Ureter (tissue), 1 donor: ENCODE measurements around the gene PCDHAC1. TPM values are rescaled to one million over a fixed set of nuclear protein-coding genes. Genes with fewer than 3 reads are reported as not detected.
"Not testable (repeated sequence)": the region's sequence is repeated elsewhere in the genome, so short reads cannot be mapped to it uniquely, and the experiment has no call there.

Experiments used
- DNase-seq: peaks from one replicate; pipeline ENCODE4 v3.0.0-alpha.2; 2020; ENCODE audit warnings: low spot score
- total RNA-seq: library from RNA; stranded (reverse); gene quantifications from one replicate; pipeline ENCODE4 v1.2.4, GENCODE V29; 2023
- donor health status: DM: yes; HTN: yes; CAD: no.

Gene PCDHAC1
- total RNA-seq = 0.47 TPM

GRCh38 chr5:140925806-140926442 is at the start of gene PCDHAC1:
PCDHAC1 (plus strand) TSS chr5:140926299; CDS start chr5:140926893, 594 bp downstream.
- DNase-seq = no peak

GRCh38 chr5:140876541-140877261 is 49.4 kb upstream of the PCDHAC1 start:
- DNase-seq = not testable (repeated sequence)

DNA sequence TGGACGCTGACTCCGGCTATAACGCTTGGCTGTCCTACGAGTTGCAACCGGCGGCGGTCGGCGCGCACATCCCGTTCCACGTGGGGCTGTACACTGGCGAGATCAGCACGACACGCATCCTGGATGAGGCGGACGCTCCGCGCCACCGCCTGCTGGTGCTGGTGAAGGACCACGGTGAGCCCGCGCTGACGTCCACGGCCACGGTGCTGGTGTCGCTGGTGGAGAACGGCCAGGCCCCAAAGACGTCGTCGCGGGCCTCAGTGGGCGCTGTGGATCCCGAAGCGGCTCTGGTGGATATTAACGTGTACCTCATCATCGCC is 48.9 kb upstream of the PCDHAC1 start:
- no peak for DNase-seq

GRCh38 chr5:140881889-140882590 is 44.1 kb upstream of the PCDHAC1 start, which contains the start of gene PCDHA13:
PCDHA13 (plus strand) TSS chr5:140882124; CDS start chr5:140882269, 145 bp downstream.
- DNase-seq = no peak

GRCh38 chr5:140882591-140882899 is 43.6 kb upstream of the PCDHAC1 start:
- no peak for DNase-seq

DNA sequence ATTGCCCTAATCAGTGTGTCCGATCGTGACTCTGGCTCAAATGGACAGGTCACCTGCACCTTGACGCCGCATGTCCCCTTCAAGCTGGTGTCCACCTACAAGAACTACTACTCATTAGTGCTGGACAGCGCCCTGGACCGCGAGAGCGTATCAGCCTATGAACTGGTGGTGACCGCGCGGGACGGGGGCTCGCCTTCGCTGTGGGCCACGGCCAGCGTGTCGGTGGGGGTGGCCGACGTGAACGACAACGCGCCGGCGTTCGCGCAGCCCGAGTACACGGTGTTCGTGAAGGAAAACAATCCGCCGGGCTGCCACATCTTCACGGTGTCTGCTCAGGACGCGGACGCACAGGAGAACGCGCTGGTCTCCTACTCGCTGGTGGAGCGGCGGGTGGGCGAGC is 42.7 kb upstream of the PCDHAC1 start:
- no peak for DNase-seq

DNA sequence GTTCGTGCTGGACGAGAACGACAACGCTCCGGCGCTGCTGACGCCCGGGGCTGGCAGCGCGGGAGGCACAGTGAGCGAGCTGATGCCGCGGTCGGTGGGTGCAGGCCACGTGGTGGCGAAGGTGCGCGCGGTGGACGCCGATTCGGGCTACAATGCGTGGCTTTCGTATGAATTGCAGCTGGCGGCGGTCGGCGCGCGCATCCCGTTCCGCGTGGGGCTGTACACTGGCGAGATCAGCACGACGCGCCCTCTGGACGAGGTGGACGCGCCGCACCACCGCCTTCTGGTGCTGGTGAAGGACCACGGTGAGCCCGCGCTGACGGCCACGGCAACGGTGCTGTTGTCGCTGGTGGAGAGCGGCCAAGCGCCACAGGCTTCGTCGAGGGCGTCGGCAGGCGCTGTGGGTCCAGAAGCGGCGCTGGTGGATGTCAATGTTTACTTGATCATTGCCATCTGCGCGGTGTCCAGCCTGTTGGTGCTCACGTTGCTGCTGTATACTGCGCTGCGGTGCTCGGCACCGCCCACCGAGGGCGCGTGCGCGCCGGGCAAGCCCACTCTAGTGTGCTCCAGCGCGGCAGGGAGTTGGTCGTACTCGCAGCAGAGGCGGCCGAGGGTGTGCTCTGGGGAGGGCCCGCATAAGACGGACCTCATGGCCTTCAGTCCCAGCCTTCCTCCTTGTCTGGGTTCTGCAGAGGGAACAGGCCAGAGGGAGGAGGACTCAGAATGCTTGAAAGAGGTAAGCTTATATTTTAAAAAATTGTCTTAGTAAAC is 42.0 kb upstream of the PCDHAC1 start:
- no peak for DNase-seq

DNA sequence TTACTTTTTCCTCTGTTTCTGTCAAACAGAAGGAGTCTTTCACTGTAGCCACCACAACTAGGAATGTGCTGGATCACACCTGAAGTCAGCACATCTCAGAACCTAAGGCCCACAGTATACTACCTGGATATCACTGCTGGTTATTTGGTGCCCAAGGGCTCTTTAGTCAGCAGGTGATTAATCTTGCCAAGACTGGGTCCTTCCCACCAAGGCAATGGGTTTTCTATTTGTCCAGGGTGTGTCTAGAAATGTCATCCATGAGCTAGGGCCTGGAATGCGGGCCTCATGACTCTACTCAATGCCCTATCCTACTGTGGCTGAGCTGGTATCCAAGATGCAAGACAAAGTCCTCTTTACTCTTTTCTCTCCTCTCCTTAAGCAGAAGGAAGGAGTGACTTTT is 9.8 kb upstream of the PCDHAC1 start:
- no peak for DNase-seq

DNA sequence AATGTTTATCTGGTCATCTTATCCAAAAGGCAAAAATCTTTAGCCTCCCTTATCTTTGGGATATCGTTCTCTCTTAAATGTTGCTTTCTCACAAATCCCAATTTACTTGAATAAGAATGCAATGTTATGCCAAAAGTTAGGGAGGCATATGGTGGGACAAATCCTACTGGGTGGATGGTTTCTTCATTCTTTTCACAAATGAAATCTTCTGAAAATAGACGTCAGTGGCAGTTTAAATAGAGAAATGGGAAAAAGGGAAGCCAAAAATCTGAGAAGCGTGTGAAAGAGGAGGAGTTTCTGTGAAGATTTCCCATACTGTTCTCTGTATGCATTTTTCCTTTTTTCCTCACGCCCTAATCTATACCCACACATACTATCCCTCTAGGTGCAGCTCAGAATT is 2.5 kb upstream of the PCDHAC1 start:
- DNase-seq = no peak

DNA sequence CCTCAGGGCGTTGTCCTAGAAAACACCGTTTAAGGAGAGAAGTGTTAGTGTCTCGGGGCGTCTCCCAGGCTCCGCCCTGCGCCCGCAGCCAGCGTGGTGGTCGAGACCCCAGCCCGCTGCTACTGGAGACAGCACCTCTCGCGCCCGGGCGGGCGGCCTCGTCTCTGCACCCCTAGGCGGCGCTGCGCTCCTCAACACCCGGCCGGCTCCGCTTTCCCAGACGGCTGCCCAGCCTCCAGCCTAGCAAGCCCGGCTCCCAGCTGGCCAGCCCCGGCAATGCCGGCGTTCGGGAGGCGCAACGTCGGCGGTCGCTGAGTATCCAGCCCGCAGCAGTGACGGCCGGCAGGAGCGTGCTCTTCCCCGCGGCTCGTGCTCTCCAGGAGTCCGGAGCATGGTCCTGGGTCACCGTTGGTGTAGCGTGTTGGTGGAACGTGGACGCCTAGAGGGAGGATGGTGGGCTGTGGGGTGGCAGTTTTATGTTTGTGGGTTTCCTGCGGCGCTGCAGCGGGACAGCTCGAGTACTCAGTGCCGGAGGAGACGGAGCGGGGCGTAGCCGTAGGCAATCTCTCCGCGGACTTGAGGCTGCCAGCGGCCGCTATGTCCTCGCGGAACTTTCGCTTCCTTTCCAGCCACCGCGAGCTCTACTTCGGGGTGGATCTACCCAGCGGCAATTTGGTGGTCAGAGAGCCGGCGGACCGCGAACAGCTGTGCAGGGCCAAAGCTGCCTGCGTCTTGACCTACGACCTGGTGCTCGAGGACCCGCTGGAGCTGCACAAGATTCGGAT is 536 bp downstream of the PCDHAC1 start:
- peak; percentile 81 for DNase-seq

DNA sequence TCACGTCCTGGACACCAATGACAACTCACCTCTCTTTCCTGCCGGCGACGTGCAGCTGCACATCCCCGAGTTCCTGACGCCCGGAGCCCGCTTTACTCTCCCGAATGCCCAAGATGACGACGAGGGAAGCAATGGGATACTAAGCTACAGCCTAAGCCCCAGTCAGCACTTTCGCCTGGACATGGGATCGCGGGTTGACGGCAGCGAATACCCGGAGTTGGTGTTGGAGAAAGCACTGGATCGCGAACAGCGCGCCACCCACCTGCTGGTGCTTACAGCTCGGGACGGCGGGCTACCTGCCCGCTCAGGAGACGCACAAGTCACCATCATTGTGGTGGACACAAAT is 1.1 kb downstream of the PCDHAC1 start:
- no peak for DNase-seq

DNA sequence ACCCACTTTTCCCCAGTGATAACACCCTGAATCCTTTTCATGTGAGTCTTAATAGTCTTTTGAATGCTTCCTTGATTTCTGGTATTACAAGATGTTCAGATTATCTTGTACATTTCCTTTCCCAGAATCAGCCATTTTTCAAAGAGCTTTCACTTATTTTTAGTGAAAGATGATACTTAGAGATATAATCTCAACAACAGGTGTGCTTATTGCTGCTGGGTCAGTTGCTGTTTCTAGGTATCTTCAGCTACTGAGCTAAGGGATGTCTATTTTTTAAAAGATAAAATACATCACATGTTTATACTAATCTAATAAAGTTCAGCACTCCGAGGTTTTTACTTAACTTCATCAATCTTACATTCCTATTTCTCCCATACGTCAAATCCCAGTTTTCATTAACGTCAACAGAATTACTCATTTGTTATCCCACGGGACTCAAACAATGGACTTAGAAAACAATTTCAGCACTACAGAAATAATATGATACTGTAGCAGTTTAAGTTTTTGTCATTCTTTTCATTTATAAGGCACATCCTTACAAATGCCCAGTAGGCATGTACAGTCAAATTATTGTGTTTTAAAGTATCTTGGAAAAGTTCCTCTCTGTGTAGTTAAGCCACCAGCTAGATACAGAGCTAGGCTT is 9.0 kb downstream of the PCDHAC1 start:
- no peak for DNase-seq

DNA sequence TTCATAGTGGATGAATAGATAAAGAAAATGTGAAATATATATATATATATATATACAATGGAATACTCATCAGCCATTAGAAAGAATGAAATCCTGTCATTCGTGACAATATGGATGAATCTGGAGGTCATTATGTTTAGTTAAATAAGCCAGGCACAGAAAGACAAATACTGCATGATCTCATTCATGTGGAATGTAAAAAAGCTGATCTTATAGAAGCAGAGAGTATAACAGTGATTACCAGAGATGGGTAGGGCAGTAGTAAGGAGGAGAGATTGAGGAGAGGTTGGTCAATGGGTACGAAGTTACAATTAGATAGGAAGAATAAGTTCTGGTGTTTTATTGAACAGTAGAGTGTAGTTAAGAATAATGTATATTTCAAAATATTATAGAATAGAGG is 20.5 kb downstream of the PCDHAC1 start:
- no peak for DNase-seq

- DNase-seq = no peak
These were observed 25.5 kb downstream of the PCDHAC1 start for GRCh38 chr5:140951636-140952035.

DNA sequence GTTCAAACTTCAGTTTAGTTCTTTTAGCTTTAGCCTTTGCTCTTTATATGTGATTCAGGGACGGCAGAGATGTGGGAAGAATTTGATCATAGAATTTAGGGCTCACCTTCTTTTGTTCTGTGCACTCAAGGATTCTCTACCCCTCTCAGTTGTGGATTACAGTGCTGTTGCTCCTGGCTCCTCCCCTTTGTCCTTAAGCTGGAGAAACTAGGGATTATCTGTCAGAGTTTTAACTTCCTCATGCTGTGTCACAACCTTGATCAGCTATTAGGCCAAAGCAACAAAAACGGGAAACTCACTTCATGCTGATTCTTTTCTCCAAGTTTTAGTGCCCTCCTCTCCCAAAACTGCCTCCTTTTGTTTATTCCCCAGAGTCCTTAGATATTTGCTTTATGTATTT is 27.1 kb downstream of the PCDHAC1 start:
- no peak for DNase-seq

DNA sequence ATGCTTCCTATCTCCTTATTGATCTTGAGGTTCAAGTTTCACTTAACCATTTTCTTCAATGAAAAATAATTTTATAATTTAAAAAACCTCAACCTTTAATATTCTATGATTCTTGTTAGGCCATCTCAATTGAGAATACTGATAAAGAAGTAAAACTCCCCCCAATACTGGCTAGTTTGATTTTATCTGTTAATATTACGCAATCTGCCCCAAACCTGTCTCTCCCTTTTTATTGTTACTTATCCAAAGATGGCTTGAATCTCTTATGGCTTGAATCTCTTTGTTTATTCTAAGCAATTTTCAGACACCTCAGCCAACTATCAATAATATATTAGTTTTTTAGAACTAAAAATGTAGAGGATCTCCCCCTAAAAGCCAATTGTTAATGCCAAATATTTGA is 36.1 kb downstream of the PCDHAC1 start:
- DNase-seq = no peak

GRCh38 chr5:140964356-140964755 is 38.3 kb downstream of the PCDHAC1 start:
- no peak for DNase-seq

GRCh38 chr5:140965905-140966292 is 39.8 kb downstream of the PCDHAC1 start:
- DNase-seq = no peak

DNA sequence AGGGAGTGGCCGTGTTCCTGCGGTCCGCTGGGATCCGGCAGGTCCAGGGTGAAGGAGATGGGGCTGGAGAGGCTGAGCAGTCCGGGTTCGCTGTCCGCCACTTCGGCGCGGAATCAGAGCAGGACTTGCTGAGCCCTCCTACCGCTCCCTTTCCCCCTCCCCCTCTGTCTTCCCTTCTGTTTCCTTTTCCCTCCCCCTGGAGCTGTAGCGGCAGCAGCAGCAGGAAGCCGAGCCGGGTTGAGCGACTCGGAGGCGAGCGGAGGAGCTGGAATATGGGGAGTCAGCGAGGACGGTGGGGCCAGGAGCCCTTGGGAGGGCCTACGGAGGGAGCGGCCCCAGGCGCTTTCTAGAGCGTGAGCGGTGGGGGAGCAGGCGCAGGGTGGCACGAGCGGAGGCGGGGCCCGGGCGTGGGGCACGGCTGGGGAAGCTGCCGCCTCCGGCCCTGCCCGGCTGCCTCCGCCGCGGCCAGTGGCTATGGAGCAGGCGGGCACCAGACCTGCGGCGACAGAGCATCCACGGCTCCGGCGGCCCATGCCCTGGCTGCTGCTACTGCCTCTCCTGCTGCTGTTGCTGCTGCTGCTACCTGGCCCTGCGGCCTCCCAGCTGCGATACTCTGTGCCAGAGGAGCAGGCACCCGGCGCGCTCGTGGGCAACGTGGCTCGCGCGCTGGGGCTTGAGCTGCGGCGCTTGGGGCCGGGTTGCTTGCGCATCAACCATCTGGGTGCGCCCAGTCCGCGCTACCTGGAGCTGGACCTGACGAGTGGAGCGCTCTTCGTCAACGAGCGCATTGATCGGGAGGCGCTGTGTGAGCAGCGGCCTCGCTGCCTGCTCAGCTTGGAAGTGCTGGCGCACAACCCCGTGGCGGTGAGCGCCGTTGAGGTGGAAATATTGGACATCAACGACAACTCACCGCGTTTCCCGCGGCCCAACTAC is 40.5 kb downstream of the PCDHAC1 start, which contains the start of gene PCDHAC2:
Gene PCDHAC2, plus strand, starts transcription at position 184 of the 933 bp plus-strand sequence. Its CDS starts 291 bp downstream, at position 475.
- DNase-seq = peak; percentile 44
